Stimulated activated CD4-positive, alpha-beta T cell treated with anti-CD3 and anti-CD28 coated beads, Interleukin-2, amount 100 ng/mL, for 4 hours (primary cell): ENCODE measurements around the gene CD48.
A peak's percentile ranks its signal among the peaks of the same experiment; 100 is the strongest.

Experiments
- DNase-seq: peaks from one replicate; pipeline ENCODE4 v3.0.0-alpha.2; 2020; ENCODE audit warnings: low read depth

Gene CD48

DNA sequence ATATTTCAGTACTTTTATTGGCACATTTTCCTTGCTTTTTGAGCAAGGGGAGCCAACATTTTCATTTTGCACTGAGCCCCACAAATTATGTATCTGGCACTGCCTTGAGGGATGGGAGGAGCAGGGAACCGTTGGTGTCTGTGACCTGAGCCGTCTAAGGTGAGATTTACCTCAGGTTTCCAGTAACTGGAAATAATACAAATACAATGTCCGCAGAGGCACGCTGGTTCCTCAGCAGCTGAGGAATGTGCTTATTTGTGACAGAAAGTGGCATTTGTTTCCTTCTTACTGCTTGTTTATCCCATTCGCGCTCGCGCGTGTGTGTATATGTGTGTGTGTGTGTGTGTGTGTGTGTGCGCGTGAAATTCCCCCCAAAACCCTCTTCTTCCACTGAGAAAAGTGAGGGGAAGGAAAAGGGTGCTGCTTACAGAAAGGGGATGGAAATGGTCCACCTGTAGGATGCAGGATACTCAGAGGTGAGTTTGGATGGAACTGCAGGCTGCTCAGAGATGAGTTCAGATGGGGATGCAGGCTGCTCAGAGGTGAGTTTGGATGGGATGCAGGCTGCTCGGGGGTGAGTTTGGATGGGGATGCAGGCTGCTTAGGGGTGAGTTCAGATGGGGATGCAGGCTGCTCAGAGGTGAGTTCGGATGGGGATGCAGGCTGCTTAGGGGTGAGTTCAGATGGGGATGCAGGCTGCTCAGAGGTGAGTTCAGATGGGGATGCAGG lies 34.6 kb downstream of the CD48 start:
- no peak for DNase-seq

- peak; percentile 63 for DNase-seq
Observed at GRCh38 chr1:160675641-160676410, 35.8 kb downstream of the CD48 start.

- no peak for DNase-seq
Observed at GRCh38 chr1:160674415-160674814, 37.2 kb downstream of the CD48 start.

- DNase-seq = no peak
Observed at GRCh38 chr1:160672789-160673695, 38.6 kb downstream of the CD48 start.

- DNase-seq = no peak
Observed at GRCh38 chr1:160671603-160672517, 39.8 kb downstream of the CD48 start.

DNA sequence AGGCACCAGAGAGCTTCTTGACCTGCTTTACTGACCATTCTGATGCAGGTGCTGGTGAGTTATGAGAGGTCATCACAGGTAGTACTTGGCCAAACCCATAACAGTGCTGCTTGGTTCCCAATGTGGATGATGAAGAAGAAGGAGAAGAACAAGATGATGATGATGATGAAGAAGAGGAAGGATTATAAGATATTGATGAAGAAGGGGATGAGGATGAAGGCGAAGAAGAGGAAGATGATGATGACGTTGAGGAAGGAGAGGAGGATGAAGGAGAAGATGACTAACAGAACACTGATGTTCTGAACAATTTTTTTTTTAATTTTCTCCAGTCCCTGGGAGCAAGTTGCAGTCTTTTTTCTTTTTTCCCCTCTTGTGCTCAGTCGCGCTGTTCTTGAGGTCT lies 40.9 kb downstream of the CD48 start:
- DNase-seq = no peak

- DNase-seq = no peak
Observed at GRCh38 chr1:160669802-160670201, 41.8 kb downstream of the CD48 start.

- no peak for DNase-seq
Observed at GRCh38 chr1:160669276-160669675, 42.3 kb downstream of the CD48 start.

GRCh38 chr1:160667896-160668295 lies 43.7 kb downstream of the CD48 start:
- no peak for DNase-seq

DNA sequence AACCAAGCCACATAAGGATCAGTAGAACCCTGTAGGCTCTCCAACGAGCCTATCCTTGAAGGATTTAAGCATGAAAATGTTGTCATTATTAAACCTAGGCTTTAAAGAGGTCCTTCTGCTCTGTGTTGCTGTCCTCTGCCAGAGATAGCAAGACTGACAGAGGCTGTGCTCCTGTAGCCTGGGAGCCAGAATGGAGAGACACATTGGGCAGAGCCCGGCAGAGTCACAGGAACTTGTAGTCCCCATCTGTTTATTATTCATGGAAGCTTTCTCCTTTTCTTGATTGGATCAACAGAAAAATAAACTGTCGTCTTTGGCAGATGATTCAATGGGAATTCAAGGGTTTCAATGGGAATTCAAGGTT lies 45.6 kb downstream of the CD48 start:
- DNase-seq = no peak

DNA sequence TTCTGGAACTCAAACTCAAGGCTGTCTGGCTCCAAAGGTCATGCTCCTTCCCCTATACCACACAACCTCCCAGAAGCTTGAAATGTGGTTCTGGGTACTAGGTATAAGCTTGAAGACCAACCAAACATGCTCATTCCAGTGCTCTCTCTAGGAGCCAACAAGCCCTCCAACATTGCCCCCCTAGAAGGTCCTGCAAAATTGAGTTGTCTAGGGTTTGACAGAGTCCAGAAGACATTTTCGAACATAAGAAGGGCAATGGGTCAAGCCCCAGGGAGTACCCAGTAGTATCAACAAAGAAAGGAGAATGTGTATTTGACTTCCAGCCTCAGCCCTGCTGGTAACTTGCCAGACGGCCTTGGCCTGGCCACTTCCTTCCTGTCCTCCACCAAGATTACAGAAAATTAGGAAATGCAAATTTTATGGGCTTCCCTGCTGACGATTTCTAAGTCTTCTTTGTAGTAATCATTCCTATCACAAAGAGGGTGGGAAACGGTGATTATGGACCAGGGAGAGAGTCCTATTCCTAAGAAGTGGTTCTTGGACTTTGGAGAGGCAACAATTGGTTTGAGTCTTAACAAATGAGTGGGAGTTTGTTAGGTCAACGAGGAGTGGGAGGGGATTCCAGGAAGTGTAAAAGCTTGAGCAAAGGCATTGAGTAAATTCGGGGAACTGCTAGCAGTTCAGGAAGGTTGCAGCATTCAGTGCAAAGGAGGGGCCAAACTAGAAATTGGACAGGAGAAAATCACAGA lies 46.1 kb downstream of the CD48 start:
- DNase-seq = no peak

DNA sequence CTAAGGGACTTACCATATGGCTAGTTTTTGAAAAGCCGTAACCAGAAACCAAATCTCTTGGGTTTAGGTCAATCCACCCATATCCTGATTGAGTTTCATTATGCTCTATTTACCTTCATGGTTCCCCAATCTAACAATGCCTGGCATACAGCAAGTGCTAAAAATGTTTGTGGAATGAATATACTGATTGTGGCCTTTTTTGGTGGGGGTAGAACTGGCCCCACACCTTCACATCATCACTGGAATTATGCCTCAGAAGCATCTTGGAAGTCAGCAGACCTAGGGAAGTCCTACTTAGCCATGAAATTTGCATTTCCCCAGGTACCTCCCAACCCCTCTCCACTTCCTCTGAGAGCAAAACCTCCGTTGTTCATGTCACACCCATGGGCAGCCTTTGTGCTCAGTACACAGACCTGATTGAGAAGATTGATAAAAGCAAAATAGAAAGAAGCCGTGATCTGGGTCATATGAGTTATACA lies 47.0 kb downstream of the CD48 start:
- no peak for DNase-seq

DNA sequence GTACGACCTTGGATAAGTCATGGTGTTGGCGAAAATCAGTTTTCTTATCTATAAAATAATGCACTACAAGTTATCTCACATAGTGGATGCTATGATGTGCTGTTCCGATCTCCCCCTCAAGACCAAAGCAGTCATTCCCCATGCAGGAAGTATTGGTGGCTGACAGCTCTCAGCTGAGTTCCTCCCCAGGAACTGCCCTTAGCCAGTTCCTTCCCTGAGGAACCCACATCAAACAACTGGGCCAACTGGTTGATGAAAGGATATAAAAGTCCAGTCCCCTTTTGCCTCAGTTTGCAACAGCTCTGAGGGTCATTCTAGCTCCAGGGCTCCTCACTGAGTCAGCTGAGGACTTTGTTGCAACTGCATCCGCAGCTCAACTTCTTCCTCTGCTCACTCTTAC lies 48.7 kb downstream of the CD48 start:
- DNase-seq = no peak

DNA sequence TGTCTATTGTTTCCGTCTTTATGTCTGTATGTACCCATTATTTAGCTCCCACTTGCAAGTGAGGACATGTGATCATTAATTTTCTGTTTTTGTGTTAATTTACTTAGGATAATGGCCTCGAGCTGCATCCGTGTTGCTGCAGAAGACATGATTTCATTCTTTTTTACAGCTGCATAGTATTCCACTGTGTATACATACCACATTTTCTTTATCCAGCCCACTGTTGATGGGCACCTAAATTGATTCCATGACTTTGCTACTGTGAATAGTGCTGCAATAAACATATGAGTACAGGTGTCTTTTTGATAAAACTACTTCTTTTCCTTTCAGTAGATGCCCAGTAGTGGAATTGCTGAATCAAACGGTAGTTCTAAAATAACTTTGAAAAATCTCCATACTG lies 52.1 kb downstream of the CD48 start:
- DNase-seq = no peak

- no peak for DNase-seq
Observed at GRCh38 chr1:160658814-160659193, 52.8 kb downstream of the CD48 start.

DNA sequence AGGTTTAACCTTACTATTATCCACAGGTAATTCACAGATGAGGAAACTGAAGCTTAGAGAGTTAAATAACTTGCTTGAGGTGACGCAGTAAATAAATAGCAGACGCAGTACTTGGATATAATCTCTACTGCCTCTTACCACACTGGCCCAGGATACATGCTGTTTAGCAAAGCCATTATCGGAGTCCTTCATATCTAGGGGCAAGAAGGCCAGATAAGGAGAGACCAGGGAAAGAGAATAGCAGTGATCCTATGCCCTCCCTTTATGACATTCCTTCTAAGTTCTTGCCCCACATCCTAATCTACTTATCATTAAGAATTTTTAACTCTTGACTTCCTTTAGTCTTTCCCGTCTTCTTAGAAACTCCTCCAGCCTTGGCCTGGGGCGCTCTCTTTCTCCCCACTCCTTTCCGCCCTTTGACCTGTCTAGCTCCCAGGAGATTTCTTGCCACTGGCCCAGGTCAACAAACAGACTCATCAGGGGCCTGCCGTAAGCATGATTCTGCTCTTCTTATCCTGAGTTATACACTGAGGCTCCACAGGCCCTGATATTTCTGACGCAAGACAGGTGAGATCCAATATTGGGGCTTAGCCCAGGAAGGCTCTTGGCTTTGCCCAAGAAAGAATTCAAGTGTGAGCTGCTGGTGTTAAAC lies 53.3 kb downstream of the CD48 start:
- DNase-seq = no peak

DNA sequence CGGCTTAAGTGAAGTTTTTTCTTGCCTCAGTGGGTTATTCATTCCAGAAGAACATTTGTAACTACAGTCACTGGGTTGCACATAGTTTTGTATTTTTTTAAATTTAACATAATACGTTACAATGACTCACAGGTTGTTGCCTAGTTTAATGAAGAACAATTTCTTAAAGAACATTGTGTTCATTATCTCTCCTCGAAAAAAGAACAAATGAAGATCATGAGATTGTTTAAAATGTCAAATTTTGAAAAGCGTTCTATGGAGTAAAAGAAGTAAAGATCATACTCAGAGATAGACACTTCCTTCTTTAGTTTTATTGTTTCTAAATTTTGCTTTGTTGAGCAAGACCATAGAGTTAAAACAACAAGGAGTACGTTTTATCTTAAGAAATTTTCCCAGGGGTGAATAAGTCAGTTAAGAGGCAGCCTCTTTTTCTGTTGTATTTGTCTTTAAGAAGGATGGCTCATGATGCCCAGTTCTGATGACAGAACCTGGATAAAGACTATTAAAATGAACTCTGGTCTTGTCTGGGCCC lies 54.3 kb downstream of the CD48 start:
- DNase-seq = no peak

- no peak for DNase-seq
Observed at GRCh38 chr1:160656737-160657136, 54.9 kb downstream of the CD48 start.

DNA sequence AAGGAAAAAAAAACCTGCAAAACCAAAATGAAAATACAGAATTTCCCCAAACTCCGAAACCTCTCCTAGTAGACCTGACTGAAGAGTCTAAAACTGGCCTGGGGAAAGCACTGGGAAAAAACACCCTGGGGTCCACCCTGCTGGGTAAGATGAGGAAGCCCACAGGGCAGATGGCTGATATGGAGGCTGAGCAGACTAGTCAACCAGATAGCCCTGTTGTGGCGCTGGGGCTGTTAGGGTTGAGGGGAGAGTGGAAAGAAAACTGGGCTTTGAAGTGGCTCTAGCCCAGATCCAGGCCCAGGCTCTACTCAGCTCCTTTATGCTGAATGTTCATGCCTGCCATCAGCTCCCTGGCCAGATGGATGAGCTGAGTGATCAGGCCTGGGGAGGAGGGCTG lies 58.0 kb downstream of the CD48 start:
- no peak for DNase-seq
